Aorta (tissue), 5 donors: ENCODE measurements around the gene WFDC5. TPM values are rescaled to one million over a fixed set of nuclear protein-coding genes. Genes with fewer than 3 reads are reported as not detected.

Experiments
- ATAC-seq: fragments of 200-7000 bp; cut with Tn5 transposase; one replicate; pipeline ENCODE4 v1.9.1; 2022; ENCODE audit warnings: moderate library complexity; ENCODE audit not compliant: low FRiP score
- DNase-seq, 2 donors: peaks; one replicate each; pipeline ENCODE4 v3.0.0-alpha.2; 2020
- H3K27ac ChIP-seq, 2 donors: one replicate each; pipeline ENCODE4 v1.5.1; 2013; ENCODE audit warnings: low read length in 2 of 2, mild to moderate bottlenecking in 2 of 2, moderate library complexity in 2 of 2, control low read depth in 1 of 2, inconsistent platforms in 1 of 2, low read depth in 1 of 2
- H3K27me3 ChIP-seq, 2 donors: one replicate each; pipeline ENCODE4 v1.6.1; 2013; ENCODE audit warnings: control low read depth in 1 of 2, low read length in 1 of 2, mild to moderate bottlenecking in 1 of 2, moderate library complexity in 1 of 2; ENCODE audit not compliant: insufficient read depth in 2 of 2, control insufficient read depth in 1 of 2
- H3K36me3 ChIP-seq, 2 donors: one replicate each; pipeline ENCODE4 v1.6.1; 2013; ENCODE audit warnings: control low read depth in 1 of 2, low read length in 1 of 2, mild to moderate bottlenecking in 1 of 2; ENCODE audit not compliant: insufficient read depth in 2 of 2, control insufficient read depth in 1 of 2
- H3K4me1 ChIP-seq, 2 donors: one replicate each; pipeline ENCODE4 v1.6.1; 2013; ENCODE audit warnings: low read length in 2 of 2, control low read depth in 1 of 2, mild to moderate bottlenecking in 1 of 2, moderate library complexity in 1 of 2; ENCODE audit not compliant: insufficient read depth in 2 of 2, control insufficient read depth in 1 of 2
- H3K4me3 ChIP-seq, 2 donors: one replicate each; pipeline ENCODE4 v1.5.1; 2013; ENCODE audit warnings: low read length in 2 of 2, control low read depth in 1 of 2, mild to moderate bottlenecking in 1 of 2
- H3K9me3 ChIP-seq: one replicate; pipeline ENCODE4 v1.6.1; 2013; ENCODE audit warnings: mild to moderate bottlenecking, low read length; ENCODE audit not compliant: control insufficient read depth
- whole genome bisulfite sequencing, 2 donors: extraction: QIAGEN DNeasy Blood & Tissue Kit; methylation state at CpG; one replicate each; pipeline ENCODE4 v1.1.7; 2013; 5-methylcytosine and 5-hydroxymethylcytosine counted together
- intact Hi-C, 2 donors: fragments of 100-400 bp; cut with DNase I; formaldehyde crosslinking; loops; one replicate each; pipeline versions ENCODE4 v1.14.2 to v1.15.0; 2022
- polyA plus RNA-seq, 2 donors: library from polyadenylated mRNA; stranded (reverse); fragments of 200-250 nt; gene quantifications; one replicate each; pipeline ENCODE4 v1.2.3, GENCODE V29; 2013
- total RNA-seq, 2 donors: library from RNA; stranded (reverse); fragmentation: NEBNext Ultra II Directional; extraction: Animal tissue kit (Norgen Biotek cat#: 25700); gene quantifications; one replicate each; pipeline ENCODE4 v1.2.1, GENCODE V29; 2021
- donor health status: healthy with polysubstance abuse.
- donor health status: Bipolar disorder and iron deficiency.
- donor health status: DM: no; HTN: no; CAD: no.
- donor health status: DM: no; HTN: no; CAD: no.
- donor health status: DM: yes; HTN: yes; CAD: no.

Gene WFDC5
- total and polyA plus RNA-seq, 4 donors = not detected

DNA sequence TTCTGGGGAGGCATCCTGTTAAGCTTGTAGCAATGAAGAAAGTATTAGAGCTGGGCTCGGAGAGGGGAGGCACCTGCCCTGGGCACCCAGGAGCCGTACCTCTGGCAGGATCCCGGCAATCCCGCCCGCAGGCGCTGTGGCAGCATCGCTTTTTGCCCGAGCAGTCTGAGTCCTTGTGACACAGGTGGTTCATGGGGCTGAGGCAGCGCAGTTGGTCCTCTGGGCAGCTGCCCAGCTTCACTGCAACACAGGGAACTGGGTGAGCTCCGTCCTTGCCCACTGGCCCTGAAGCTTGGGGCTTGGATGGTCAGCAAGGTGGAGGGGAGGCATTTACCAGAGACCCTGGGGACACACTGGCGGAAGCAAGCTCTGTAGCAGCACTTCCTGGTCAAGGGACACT lies 4.7 kb downstream of the WFDC5 start:
- H3K9me3 ChIP-seq = no peaks in the 10 kb centered on the region
- H3K36me3 ChIP-seq = no peaks in the 10 kb centered on the region
- WGBS, 2 donors = 89 to 91% methylated on average over 11 of the region's 11 CpGs
- intact Hi-C loops = no loop called here
- ATAC-seq (no peak), DNase-seq (no peak)
- H3K4me1 ChIP-seq = no peaks in the 10 kb centered on the region
- no peak overlapping the region for H3K27ac ChIP-seq
- no peak overlapping the region for H3K4me3 ChIP-seq
- no peaks in the 10 kb centered on the region for H3K27me3 ChIP-seq

DNA sequence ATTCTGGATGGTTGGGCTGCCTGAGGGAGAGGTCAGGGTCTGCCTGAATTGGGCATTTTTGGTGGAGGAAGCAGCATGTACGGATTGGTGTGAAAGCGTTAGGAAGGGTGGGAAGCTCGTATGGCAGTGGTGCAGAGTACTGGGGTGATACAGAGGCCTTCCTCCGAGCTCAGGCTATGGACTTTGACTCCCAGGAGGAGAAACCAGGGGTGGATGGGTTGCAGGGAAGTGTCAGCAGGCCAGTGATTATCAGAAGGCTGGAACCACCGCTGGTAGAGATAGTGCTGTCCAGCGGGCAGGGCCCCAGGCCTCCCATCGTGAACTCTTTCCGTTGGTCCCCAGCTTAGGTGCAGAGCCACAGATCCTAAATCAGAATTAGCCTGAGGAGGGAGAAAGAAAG lies 5.3 kb downstream of the WFDC5 start:
- no peak for DNase-seq

DNA sequence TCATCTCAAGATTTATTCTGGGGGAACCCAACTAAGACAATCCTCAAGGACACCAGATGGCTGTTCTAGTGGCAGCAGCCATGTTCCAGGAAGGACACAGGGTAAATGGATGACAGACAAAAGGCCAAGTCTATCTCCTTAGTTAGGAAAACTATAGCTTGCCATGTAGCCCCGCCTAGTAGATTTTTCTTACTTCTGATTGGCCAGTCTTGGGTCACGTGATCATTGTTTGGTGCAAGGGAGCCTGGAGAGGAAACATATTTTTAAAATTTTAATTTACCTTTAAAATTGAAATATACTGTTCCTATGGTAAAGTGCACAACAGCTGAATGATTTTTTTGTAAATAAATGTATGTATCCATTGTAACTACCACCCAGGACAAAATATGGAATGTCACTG lies 9.7 kb downstream of the WFDC5 start:
- Histone ChIP-seq H3K4me1 (no peaks in the 10 kb centered on the region), H3K27ac (no peak overlapping the region), H3K4me3 (no peak overlapping the region), H3K27me3 (no peaks in the 10 kb centered on the region), H3K9me3 (no peaks in the 10 kb centered on the region), H3K36me3 (no peaks in the 10 kb centered on the region)
- ATAC-seq (no peak), DNase-seq (no peak)
- 84 to 88% methylated on average over 2 of the region's 2 CpGs for WGBS, 2 donors
- intact Hi-C loops = no loop called here

More for the DNA sequence above, 5.3 kb downstream of the WFDC5 start:
- Histone ChIP-seq H3K27ac (no peak overlapping the region), H3K36me3 (no peaks in the 10 kb centered on the region), H3K4me1 (no peaks in the 10 kb centered on the region), H3K27me3 (no peaks in the 10 kb centered on the region), H3K4me3 (no peak overlapping the region), H3K9me3 (no peaks in the 10 kb centered on the region)
- ATAC-seq = no peak
- intact Hi-C loops = no loop called here
- 79 to 83% methylated on average over 8 of the region's 8 CpGs for WGBS, 2 donors

DNA sequence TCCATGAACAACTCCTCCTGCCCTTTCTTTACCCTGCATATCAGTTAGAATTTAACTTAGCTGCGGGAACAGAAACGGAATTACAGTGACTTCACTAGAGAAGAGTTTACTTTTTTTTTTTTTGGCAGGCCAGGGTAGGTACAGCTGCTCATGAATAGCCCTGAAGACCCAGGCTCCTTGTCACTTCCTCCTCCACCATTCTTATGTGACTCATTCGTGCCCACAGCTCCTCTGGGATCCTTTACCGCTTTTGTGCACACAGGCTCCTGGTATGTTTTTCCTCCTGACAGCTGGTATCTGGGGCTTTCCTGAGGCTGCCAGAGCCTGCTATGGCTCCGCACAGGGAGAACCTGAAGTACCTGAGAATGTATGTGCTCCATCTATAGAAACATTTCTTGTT lies 10.2 kb downstream of the WFDC5 start:
- 35 to 37% methylated on average over 5 of the region's 5 CpGs for WGBS, 2 donors
- no peaks in the 10 kb centered on the region for H3K9me3 ChIP-seq
- no peak overlapping the region for H3K27ac ChIP-seq
- DNase-seq (no peak), ATAC-seq (no peak)
- intact Hi-C loops = no loop called here
- H3K36me3 ChIP-seq = no peaks in the 10 kb centered on the region
- H3K4me1 ChIP-seq = no peaks in the 10 kb centered on the region
- H3K27me3 ChIP-seq = no peaks in the 10 kb centered on the region
- no peak overlapping the region for H3K4me3 ChIP-seq

DNA sequence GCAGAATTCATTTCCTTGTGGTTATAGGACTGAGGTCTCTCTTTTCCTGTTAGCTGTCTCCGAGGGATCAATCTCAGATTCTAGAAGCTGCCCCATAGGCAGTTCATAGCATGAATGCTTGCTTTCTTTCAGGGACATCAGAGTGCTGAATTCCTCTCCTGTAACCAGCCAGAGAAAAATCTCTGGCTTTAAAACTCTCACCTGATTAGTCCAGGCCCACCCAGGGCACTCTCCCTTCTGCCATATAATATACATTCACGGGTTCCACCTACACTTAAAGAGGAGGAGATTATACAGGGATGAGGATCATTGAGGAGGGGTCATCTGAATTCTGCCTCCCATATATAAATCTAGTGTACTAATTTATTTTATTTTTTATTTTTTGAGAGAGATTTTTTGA lies 11.9 kb downstream of the WFDC5 start:
- Histone ChIP-seq H3K4me1 (no peaks in the 10 kb centered on the region), H3K36me3 (no peaks in the 10 kb centered on the region), H3K4me3 (no peak overlapping the region), H3K9me3 (no peaks in the 10 kb centered on the region), H3K27me3 (peaks cover 0 to 3% of the 10 kb centered on the region in 2 donors), H3K27ac (no peak overlapping the region)
- DNase-seq = no peak
- WGBS, 2 donors = 75 to 79% methylated on average over 2 of the region's 2 CpGs
- intact Hi-C loops = no loop called here
- no peak for ATAC-seq

DNA sequence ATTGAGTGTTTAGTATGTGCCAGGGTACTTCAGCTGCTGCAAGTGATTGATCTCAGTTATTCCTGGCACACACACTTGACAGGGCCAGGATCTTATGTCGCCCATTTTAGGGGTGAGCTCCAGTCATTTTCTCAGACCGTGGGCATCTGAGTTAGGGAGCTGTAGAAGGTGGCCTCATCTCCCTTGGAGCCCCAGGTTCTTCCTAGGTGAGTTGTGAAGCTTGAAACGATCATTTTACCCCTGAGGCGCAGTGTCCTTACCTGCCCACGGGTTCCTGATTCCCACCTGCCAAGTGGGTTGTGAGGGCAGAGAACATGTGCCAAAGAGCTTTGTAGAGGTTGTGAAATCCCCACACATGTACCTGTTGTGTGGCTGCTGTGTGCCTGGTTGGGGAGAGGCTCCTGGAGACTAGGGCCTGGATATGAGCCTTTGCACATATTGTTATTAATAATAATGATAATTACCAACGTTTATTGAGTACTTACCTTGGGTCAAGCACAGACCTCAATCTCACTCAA lies 13.6 kb downstream of the WFDC5 start:
- ATAC-seq = no peak
- Histone ChIP-seq H3K9me3 (no peaks in the 10 kb centered on the region), H3K4me1 (no peaks in the 10 kb centered on the region), H3K27ac (no peak overlapping the region), H3K36me3 (no peaks in the 10 kb centered on the region), H3K4me3 (no peak overlapping the region), H3K27me3 (peaks cover 0 to 3% of the 10 kb centered on the region in 2 donors)
- intact Hi-C loops = no loop called here
- 72 to 75% methylated on average over 6 of the region's 6 CpGs for WGBS, 2 donors
- no peak for DNase-seq

DNA sequence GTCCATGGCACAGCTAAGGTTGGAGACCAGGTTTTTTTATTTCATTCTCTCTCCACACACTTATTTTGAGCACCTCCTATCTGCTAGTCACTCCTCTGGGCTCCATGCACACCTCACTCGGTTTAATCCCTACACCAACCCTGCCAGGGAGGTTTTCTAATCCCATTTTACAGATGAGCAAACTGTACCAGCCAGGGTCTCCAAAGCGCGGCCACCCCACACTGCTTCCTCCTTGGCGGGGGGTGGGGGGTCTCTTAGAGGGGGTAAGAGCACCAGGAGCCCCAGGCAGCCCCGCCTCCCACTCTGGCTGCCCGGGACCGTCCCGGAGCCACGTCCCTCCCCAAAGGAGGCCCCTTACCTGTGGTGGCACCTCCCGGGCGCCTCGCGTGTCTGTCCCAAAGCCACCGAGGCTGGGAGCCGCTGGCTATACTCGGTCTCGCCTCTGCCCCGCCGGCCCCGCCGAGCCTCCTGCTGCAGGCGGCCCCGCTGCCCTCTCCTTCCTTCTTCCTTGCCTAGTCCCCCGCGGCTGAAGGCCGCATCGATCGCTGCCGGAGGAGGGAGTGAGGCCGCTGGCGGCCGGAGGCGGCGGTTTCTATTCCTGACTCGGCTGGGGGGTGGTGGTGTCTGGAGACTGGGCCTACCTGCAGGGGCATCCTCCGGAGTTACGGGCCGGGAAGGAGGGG lies 14.3 kb downstream of the WFDC5 start, which contains the start of gene KCNS1:
KCNS1 (minus strand) TSS at position 565 of the 683 bp plus-strand sequence. CDS start 1,891 bp downstream, outside the sequence.
- Histone ChIP-seq H3K9me3 (no peaks in the 10 kb centered on the region), H3K27ac (no peak within 1 kb of the TSS), H3K4me3 (no peak within 1 kb of the TSS), H3K27me3 (peaks cover 0 to 3% of the 10 kb centered on the region in 2 donors), H3K36me3 (no peaks in the 10 kb centered on the region), H3K4me1 (no peaks in the 10 kb centered on the region)
- ATAC-seq = no peak
- intact Hi-C loops = no loop called here
- no peak for DNase-seq
- WGBS, 2 donors = 9 to 10% methylated on average over 32 to 38 of the region's 38 CpGs

DNA sequence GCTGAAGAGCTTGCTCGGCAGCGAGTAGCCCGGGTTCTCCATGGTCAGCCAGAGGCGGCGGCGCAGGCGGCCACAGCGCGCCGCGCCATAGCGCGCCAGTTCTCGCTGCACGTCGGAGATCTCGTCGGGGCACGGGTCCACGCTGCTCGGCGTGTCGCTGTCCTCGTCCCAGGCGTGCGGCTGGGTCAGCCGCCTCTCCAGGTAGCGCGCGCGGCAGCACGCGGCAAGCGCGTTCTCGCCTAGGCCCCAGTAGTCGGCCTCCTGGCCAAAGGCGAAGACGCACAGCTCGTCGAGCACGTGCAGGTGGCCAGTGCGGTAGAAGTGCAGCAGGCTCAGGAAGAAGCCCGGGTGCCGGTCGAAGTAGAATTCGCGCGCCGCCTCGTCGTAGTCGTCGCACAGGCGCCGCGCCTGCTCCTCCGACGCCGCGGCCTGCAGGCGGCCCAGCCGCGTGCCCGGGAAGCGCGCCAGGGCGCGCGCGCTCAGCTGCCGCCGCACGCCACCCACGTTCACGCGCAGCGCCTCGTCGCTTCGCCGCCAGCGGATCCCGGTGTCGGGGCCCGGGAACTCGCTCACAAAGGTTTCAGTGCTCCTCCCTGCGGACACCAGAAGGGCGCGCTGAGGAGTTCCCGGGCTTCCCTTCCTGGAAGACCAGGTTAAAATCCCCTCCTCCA lies 16.7 kb downstream of the WFDC5 start:
- Histone ChIP-seq H3K27me3 (peaks cover 0 to 3% of the 10 kb centered on the region in 2 donors), H3K27ac (no peak overlapping the region), H3K4me1 (no peaks in the 10 kb centered on the region), H3K4me3 (no peak overlapping the region), H3K9me3 (no peaks in the 10 kb centered on the region), H3K36me3 (no peaks in the 10 kb centered on the region)
- WGBS, 2 donors = 5 to 6% methylated on average over 78 to 91 of the region's 91 CpGs
- no peak for ATAC-seq
- no peak for DNase-seq
- intact Hi-C loops = loop anchor here (5.0 to 10.0 kb wide), 3 partner anchors 53 to 86 kb away; no protein-coding TSS in a partner anchor
